Panc1 (cell line): ENCODE measurements around the gene ABHD15.

Source experiments
- POLR2AphosphoS5 ChIP-seq: IDR thresholded peaks from 2 replicates; pipeline ENCODE4 v1.6.1; 2012; ENCODE audit warnings: mild to moderate bottlenecking, low read depth, low read length, moderate library complexity
- TCF7L2 ChIP-seq: IDR thresholded peaks from 2 replicates; pipeline ENCODE4 v1.6.1; 2011; ENCODE audit warnings: mild to moderate bottlenecking, low read depth, low read length, inconsistent platforms
- TF ChIP-seq, protein P1 (sequence below): fragments of 450-650 bp; IDR thresholded peaks from 2 replicates; pipeline ENCODE4 v1.5.1; 2017; ENCODE audit warnings: mild to moderate bottlenecking
- TF ChIP-seq, protein P2 (sequence below), 2 experiments: IDR thresholded peaks; 2 replicates each; pipeline ENCODE4 v1.6.1; 2011 to 2012; ENCODE audit warnings: low read depth in 2 of 2, control low read depth in 1 of 2, low read length in 1 of 2, mild to moderate bottlenecking in 1 of 2, moderate library complexity in 1 of 2; ENCODE audit not compliant: insufficient read depth in 1 of 2

DNA sequence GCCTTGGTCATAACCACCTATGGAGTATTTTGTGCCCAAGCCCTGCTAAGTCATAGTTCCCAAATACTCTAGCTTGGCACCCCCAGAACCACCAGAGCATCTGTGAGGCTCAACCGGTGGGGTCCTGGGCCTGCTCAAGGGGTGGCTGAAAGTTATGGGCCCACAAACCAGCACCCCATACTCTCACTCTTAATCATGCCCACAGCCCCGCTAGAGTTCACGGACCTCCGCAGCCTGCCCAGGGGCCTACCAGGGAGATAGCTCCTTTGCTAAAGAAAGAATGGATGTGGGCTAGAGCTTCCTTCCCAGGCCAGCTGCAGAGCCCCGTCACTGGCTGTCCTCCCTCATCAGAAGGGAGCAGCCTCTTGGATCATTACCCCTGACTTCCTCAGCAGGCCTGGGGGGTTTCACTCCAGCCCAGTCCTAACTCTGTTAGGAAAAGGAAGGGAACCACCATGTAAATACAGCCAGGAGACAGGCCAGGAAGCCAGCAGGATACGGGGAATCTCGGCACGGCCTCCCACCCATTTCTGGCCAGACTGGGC is 21.3 kb upstream of the ABHD15 start:
- TF ChIP-seq, protein P1, sequence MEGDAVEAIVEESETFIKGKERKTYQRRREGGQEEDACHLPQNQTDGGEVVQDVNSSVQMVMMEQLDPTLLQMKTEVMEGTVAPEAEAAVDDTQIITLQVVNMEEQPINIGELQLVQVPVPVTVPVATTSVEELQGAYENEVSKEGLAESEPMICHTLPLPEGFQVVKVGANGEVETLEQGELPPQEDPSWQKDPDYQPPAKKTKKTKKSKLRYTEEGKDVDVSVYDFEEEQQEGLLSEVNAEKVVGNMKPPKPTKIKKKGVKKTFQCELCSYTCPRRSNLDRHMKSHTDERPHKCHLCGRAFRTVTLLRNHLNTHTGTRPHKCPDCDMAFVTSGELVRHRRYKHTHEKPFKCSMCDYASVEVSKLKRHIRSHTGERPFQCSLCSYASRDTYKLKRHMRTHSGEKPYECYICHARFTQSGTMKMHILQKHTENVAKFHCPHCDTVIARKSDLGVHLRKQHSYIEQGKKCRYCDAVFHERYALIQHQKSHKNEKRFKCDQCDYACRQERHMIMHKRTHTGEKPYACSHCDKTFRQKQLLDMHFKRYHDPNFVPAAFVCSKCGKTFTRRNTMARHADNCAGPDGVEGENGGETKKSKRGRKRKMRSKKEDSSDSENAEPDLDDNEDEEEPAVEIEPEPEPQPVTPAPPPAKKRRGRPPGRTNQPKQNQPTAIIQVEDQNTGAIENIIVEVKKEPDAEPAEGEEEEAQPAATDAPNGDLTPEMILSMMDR: no peak
- TF ChIP-seq, protein P2, sequence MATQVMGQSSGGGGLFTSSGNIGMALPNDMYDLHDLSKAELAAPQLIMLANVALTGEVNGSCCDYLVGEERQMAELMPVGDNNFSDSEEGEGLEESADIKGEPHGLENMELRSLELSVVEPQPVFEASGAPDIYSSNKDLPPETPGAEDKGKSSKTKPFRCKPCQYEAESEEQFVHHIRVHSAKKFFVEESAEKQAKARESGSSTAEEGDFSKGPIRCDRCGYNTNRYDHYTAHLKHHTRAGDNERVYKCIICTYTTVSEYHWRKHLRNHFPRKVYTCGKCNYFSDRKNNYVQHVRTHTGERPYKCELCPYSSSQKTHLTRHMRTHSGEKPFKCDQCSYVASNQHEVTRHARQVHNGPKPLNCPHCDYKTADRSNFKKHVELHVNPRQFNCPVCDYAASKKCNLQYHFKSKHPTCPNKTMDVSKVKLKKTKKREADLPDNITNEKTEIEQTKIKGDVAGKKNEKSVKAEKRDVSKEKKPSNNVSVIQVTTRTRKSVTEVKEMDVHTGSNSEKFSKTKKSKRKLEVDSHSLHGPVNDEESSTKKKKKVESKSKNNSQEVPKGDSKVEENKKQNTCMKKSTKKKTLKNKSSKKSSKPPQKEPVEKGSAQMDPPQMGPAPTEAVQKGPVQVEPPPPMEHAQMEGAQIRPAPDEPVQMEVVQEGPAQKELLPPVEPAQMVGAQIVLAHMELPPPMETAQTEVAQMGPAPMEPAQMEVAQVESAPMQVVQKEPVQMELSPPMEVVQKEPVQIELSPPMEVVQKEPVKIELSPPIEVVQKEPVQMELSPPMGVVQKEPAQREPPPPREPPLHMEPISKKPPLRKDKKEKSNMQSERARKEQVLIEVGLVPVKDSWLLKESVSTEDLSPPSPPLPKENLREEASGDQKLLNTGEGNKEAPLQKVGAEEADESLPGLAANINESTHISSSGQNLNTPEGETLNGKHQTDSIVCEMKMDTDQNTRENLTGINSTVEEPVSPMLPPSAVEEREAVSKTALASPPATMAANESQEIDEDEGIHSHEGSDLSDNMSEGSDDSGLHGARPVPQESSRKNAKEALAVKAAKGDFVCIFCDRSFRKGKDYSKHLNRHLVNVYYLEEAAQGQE (IDR thresholded peaks at IDR 0.05; ENCODE audit: insufficient read depth in 1 of 2, low read depth in 2 of 2, low read length in 1 of 2): no peak
- TF ChIP-seq POLR2AphosphoS5 (no peak), TCF7L2 (no peak)
